Measurements from ENCODE around the gene UIMC1.

UIMC1 gene

GRCh38 chr5:176965633-176966032 is 40.9 kb downstream of the UIMC1 start:
- no peak for TF ChIP-seq CTCF (conservative IDR thresholded peaks at IDR 0.05; ENCODE audit: low read depth, low read length)
- H3K79me2 ChIP-seq (ENCODE audit: insufficient read depth, low read depth): no peaks in the 10 kb centered on the region

GRCh38 chr5:176959051-176959450 is 47.5 kb downstream of the UIMC1 start:
- H3K4me3 ChIP-seq (IDR thresholded peaks at IDR 0.05; ENCODE audit: insufficient read depth, low read depth, low read length): no peak overlapping the region
- no peaks in the 10 kb centered on the region for H3K36me3 ChIP-seq (ENCODE audit: insufficient read depth)
- H3K9ac ChIP-seq: no peak overlapping the region
- H3K27ac ChIP-seq: no peak overlapping the region
- peak; percentile 49 for TF ChIP-seq CTCF (conservative IDR thresholded peaks at IDR 0.05; ENCODE audit: low read depth, low read length)
- no peaks in the 10 kb centered on the region for H4K20me1 ChIP-seq (ENCODE audit: insufficient read depth)
- H3K27me3 ChIP-seq (ENCODE audit: insufficient read depth, low read depth): no peaks in the 10 kb centered on the region
- no peak overlapping the region for H3K4me2 ChIP-seq
- no peak overlapping the region for H2AFZ ChIP-seq (ENCODE audit: low read depth)
- no peaks in the 10 kb centered on the region for H3K79me2 ChIP-seq (ENCODE audit: insufficient read depth, low read depth)
- H3K4me1 ChIP-seq (ENCODE audit: low read depth, poor library complexity, severe bottlenecking): no peaks in the 10 kb centered on the region

More at GRCh38 chr5:176965633-176966032, 40.9 kb downstream of the UIMC1 start:
- Histone ChIP-seq H3K4me2 (no peak overlapping the region), H3K4me1 (ENCODE audit: low read depth, poor library complexity, severe bottlenecking) (no peaks in the 10 kb centered on the region), H2AFZ (ENCODE audit: low read depth) (no peak overlapping the region), H3K9ac (no peak overlapping the region), H3K36me3 (ENCODE audit: insufficient read depth) (no peaks in the 10 kb centered on the region), H4K20me1 (ENCODE audit: insufficient read depth) (no peaks in the 10 kb centered on the region), H3K27ac (no peak overlapping the region), H3K4me3 (IDR thresholded peaks at IDR 0.05; ENCODE audit: insufficient read depth, low read depth, low read length) (no peak overlapping the region), H3K27me3 (ENCODE audit: insufficient read depth, low read depth) (no peaks in the 10 kb centered on the region)

GRCh38 chr5:176956756-176957155 is 49.8 kb downstream of the UIMC1 start:
- H3K36me3 ChIP-seq (ENCODE audit: insufficient read depth): no peaks in the 10 kb centered on the region
- no peak overlapping the region for H3K4me3 ChIP-seq (IDR thresholded peaks at IDR 0.05; ENCODE audit: insufficient read depth, low read depth, low read length)
- H3K4me2 ChIP-seq: no peak overlapping the region
- H3K27me3 ChIP-seq (ENCODE audit: insufficient read depth, low read depth): no peaks in the 10 kb centered on the region
- no peak overlapping the region for H3K27ac ChIP-seq
- no peak overlapping the region for H2AFZ ChIP-seq (ENCODE audit: low read depth)
- H3K4me1 ChIP-seq (ENCODE audit: low read depth, poor library complexity, severe bottlenecking): no peaks in the 10 kb centered on the region
- H3K9ac ChIP-seq: no peak overlapping the region
- TF ChIP-seq CTCF (conservative IDR thresholded peaks at IDR 0.05; ENCODE audit: low read depth, low read length): no peak
- H4K20me1 ChIP-seq (ENCODE audit: insufficient read depth): no peaks in the 10 kb centered on the region
- H3K79me2 ChIP-seq (ENCODE audit: insufficient read depth, low read depth): no peaks in the 10 kb centered on the region

GRCh38 chr5:176955895-176956294 is 50.7 kb downstream of the UIMC1 start:
- TF ChIP-seq CTCF (conservative IDR thresholded peaks at IDR 0.05; ENCODE audit: low read depth, low read length): no peak
- H3K27me3 ChIP-seq (ENCODE audit: insufficient read depth, low read depth): no peaks in the 10 kb centered on the region
- no peak overlapping the region for H3K4me3 ChIP-seq (IDR thresholded peaks at IDR 0.05; ENCODE audit: insufficient read depth, low read depth, low read length)

More at GRCh38 chr5:176955895-176956294, 50.7 kb downstream of the UIMC1 start:
- H3K36me3 ChIP-seq (ENCODE audit: insufficient read depth): no peaks in the 10 kb centered on the region
- no peak overlapping the region for H3K4me2 ChIP-seq
- H3K27ac ChIP-seq: no peak overlapping the region
- H3K9ac ChIP-seq: no peak overlapping the region
- H4K20me1 ChIP-seq (ENCODE audit: insufficient read depth): no peaks in the 10 kb centered on the region
- H3K79me2 ChIP-seq (ENCODE audit: insufficient read depth, low read depth): no peaks in the 10 kb centered on the region
- H2AFZ ChIP-seq (ENCODE audit: low read depth): no peak overlapping the region
- no peaks in the 10 kb centered on the region for H3K4me1 ChIP-seq (ENCODE audit: low read depth, poor library complexity, severe bottlenecking)

Measured in KMS-11 (cell line).